Mucosa of rectum (tissue), 2 donors: ENCODE results near the gene CCKAR.

Experiments
- H3K27ac ChIP-seq, 2 donors: one replicate each; pipeline ENCODE4 v1.7.0; 2013; ENCODE audit warnings: inconsistent platforms in 2 of 2, low read depth in 2 of 2, low read length in 2 of 2
- H3K27me3 ChIP-seq, 2 donors: one replicate each; pipeline ENCODE4 v1.7.0; 2013; ENCODE audit warnings: low read length in 2 of 2; ENCODE audit not compliant: control insufficient read depth in 2 of 2, insufficient read depth in 2 of 2
- H3K36me3 ChIP-seq, 2 donors: one replicate each; pipeline ENCODE4 v1.7.0; 2013; ENCODE audit warnings: low read length in 2 of 2; ENCODE audit not compliant: control insufficient read depth in 2 of 2, insufficient read depth in 2 of 2
- H3K4me1 ChIP-seq, 2 donors: one replicate each; pipeline ENCODE4 v1.7.0; 2013; ENCODE audit warnings: low read length in 2 of 2, mild to moderate bottlenecking in 1 of 2; ENCODE audit not compliant: control insufficient read depth in 2 of 2, insufficient read depth in 2 of 2
- H3K4me3 ChIP-seq, 2 donors: one replicate each; pipeline ENCODE4 v1.7.0; 2013; ENCODE audit warnings: low read length in 2 of 2
- H3K9ac ChIP-seq, 2 donors: one replicate each; pipeline ENCODE4 v1.7.0; 2013; ENCODE audit warnings: low read length in 2 of 2, low read depth in 1 of 2, mild to moderate bottlenecking in 1 of 2
- H3K9me3 ChIP-seq, 2 donors: one replicate each; pipeline ENCODE4 v1.7.0; 2013; ENCODE audit warnings: low read length in 2 of 2; ENCODE audit not compliant: control insufficient read depth in 2 of 2
- donor health status: healthy.
- donor health status: Normal muscosa, but diverticular disease.

CCKAR gene, protein sequence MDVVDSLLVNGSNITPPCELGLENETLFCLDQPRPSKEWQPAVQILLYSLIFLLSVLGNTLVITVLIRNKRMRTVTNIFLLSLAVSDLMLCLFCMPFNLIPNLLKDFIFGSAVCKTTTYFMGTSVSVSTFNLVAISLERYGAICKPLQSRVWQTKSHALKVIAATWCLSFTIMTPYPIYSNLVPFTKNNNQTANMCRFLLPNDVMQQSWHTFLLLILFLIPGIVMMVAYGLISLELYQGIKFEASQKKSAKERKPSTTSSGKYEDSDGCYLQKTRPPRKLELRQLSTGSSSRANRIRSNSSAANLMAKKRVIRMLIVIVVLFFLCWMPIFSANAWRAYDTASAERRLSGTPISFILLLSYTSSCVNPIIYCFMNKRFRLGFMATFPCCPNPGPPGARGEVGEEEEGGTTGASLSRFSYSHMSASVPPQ

DNA sequence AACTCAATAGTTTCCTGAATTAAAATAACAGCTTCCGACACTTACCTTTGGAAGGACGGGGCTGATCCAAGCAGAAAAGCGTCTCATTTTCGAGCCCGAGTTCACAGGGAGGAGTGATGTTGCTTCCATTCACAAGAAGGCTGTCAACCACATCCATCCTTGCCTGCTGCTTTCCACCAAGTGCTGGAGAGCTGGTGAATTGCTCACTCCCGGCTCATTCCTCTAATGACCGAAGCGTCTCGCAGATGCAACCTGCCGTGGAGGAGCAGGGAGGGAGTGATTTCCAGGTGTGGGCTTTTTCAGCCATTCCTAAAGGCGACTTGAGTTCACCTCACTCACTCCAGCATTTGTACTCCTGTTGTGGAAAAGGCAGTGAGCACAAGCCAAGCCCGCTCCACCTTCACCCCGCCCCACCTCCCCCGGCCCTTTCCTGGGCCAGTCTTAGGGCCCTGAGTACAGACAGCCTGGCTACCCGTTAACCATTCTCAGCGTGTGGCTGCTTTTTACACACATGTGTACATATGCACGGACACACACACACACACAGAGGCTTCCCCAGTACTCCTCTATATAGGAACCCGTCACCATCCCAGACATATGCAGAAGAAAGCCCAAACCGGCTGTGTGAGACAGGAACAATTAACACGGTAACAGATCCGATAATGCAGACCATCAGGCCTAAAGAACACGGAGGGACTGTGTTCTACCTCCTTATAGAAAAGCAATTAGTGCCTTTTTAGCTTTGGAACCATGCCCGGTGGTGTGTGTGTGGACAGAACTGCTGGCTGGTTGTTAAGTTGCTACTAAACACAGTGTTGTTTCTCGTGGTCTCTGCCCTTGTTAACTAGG lies at the start of gene CCKAR:
TSS of gene CCKAR (minus strand) at position 374 of the 849 bp plus-strand sequence. CDS start at position 157, 217 bp downstream.
- H3K27ac ChIP-seq, result no peak within 1 kb of the TSS
- H3K4me1 ChIP-seq, result no peaks in the 10 kb centered on the region
- no peaks in the 10 kb centered on the region for H3K9me3 ChIP-seq
- H3K27me3 ChIP-seq, result peaks cover 0 to 4% of the 10 kb centered on the region in 2 donors
- H3K36me3 ChIP-seq, result no peaks in the 10 kb centered on the region
- no peak within 1 kb of the TSS for H3K4me3 ChIP-seq
- H3K9ac ChIP-seq, result no peak within 1 kb of the TSS

DNA sequence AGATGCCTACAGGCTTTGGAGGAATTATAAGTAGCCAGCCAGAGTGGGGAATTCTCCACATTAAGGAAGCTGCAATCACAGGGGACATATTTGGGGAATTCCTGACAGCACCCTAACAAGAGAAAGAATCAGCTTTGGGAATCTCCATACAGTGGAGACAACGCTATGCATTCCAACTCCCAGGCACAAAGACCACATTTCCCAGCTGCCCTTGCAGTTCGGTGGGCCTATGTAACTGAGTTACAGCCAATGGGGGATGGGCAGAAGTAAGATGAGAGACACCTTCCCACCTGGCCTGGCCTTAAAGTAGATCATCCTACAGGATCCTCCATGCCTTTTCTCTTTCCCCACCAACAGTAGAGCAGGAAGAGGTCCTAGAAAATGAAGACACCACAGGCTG lies 43.4 kb upstream of the CCKAR start:
- Histone ChIP-seq H3K36me3 (no peaks in the 10 kb centered on the region), H3K4me3 (no peak overlapping the region), H3K27ac (no peak overlapping the region), H3K9ac (no peak overlapping the region), H3K4me1 (no peaks in the 10 kb centered on the region), H3K27me3 (no peaks in the 10 kb centered on the region), H3K9me3 (no peaks in the 10 kb centered on the region)

DNA sequence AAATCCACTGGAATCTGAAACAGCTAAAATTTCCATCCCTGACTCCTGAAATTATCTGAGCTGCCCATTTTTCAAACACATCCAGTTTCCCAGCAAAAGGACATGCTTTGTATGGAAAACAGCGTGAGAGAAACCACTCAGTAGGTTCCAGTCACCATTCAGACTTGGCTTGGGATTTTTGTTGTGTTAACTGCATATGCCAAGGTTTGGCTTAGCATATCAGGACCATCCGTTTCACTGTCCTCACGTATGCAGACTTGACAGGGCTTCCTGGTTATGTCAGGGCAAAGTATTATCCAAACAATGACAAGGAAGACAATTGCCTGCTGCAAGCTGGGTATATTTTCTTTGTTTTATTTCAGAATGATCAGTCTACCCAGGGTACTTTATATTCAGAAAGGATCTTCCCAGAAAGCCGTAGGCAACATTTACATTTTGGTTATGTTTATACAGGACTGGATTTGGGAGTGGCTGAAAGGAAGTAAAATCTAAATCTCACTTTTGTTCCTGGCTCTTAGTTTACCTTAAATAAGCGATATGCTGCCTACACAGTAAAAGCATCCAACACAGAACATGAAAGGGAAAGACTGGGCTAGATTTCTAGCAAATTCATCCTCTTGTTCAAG lies 41.3 kb upstream of the CCKAR start:
- Histone ChIP-seq H3K4me3 (no peak overlapping the region), H3K36me3 (no peaks in the 10 kb centered on the region), H3K9ac (no peak overlapping the region), H3K4me1 (no peaks in the 10 kb centered on the region), H3K27ac (no peak overlapping the region), H3K27me3 (no peaks in the 10 kb centered on the region), H3K9me3 (no peaks in the 10 kb centered on the region)

DNA sequence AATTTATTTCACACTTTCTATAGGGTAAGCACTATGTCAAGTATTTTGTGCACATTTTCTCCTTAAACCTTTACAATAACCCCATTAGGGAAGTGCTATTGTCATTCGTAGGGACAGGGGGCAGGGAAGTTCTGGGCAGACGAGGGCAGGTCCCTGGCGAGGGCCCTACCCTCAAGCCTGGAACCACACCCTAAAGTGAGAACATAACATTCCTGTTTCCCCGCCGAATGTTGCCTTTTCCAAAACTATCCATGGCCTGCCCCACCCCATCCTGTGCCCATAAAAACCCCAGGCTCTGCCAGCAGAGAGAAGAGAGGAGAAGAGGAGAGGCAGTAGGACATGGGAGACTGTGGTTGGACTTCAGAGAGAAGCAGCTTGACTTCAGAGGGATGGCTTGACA lies 39.8 kb upstream of the CCKAR start:
- Histone ChIP-seq H3K27me3 (no peaks in the 10 kb centered on the region), H3K4me1 (no peaks in the 10 kb centered on the region), H3K27ac (no peak overlapping the region), H3K9me3 (no peaks in the 10 kb centered on the region), H3K9ac (no peak overlapping the region), H3K4me3 (no peak overlapping the region), H3K36me3 (no peaks in the 10 kb centered on the region)

DNA sequence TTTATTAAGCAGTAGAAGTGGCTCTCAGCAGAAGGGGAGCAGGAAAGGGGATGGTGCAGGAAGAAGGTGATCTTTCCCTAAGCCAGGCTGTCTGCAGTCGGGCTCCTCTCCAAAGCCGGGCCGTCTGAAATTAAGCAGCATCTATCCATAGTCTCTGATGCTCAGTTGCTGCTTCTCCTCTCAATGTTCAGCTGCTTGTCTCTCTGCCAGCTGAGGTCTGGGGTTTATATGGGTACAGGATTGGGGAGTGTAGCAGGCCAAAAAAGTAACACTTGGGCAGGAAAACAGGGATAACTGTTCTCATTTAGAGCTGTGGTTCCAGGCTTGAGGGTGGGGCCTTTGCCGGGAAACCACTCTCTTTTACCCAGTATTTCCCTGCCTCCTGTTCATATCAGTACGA lies 39.2 kb upstream of the CCKAR start:
- H3K4me1 ChIP-seq, result no peaks in the 10 kb centered on the region
- H3K9ac ChIP-seq, result no peak overlapping the region
- H3K36me3 ChIP-seq, result no peaks in the 10 kb centered on the region
- no peak overlapping the region for H3K27ac ChIP-seq
- no peaks in the 10 kb centered on the region for H3K9me3 ChIP-seq
- no peak overlapping the region for H3K4me3 ChIP-seq
- H3K27me3 ChIP-seq, result no peaks in the 10 kb centered on the region

DNA sequence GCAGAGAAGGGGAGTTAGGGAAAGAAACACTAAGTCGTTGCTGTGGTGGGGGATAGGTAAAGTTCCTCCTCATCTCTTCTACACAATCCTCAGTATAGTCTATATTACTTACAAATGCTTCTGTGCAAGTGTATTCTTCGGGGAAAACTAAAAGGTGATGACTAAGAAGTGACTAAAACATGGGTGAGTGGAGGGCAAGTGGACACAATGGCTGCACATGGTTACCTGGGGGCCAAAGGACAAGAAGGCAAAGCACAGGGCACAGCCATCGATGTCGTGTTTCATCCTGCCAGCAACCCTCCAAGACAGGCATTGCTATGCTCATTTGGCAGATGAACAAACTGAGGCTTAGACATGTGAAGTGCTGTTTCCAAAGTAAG lies 35.5 kb upstream of the CCKAR start:
- Histone ChIP-seq H3K4me1 (no peaks in the 10 kb centered on the region), H3K4me3 (no peak overlapping the region)

DNA sequence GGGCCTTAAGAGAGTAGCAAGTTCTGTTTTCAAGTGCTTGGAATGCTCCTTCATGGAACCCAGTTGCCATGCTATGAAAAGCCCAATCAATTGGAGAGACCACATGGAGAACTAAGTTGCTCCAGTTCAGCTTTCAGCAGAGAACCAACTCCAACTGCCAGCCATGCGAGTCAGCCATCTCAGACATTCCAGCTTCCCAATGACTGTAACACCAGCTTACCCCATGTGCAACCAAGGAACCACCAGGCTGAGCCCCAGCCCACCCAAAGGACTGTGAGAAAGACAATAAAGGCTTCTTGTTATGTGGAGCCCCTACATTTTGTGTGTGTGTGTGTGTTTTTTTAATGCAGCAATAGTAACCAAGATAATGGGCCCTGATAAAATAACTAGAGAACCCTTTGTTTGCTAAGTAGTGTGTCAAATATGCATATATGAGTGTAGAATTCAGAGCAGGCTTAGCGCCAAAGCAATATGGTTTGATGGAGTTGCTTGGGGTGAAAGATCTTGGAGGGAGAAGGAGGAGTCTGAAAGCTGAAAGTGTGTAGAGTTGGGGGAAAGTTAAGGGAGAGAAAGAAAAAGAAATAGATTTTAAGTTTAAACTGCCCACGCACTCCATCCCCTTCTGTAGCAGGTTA lies 35.0 kb upstream of the CCKAR start:
- no peaks in the 10 kb centered on the region for H3K36me3 ChIP-seq
- no peak overlapping the region for H3K9ac ChIP-seq
- no peaks in the 10 kb centered on the region for H3K9me3 ChIP-seq
- H3K4me1 ChIP-seq, result no peaks in the 10 kb centered on the region
- no peak overlapping the region for H3K4me3 ChIP-seq
- H3K27me3 ChIP-seq, result peaks cover 0 to 2% of the 10 kb centered on the region in 2 donors
- no peak overlapping the region for H3K27ac ChIP-seq

More for the DNA sequence above, 35.5 kb upstream of the CCKAR start:
- no peaks in the 10 kb centered on the region for H3K9me3 ChIP-seq
- H3K36me3 ChIP-seq, result no peaks in the 10 kb centered on the region
- H3K27ac ChIP-seq, result no peak overlapping the region
- H3K9ac ChIP-seq, result no peak overlapping the region
- peaks cover 0 to 2% of the 10 kb centered on the region in 2 donors for H3K27me3 ChIP-seq

DNA sequence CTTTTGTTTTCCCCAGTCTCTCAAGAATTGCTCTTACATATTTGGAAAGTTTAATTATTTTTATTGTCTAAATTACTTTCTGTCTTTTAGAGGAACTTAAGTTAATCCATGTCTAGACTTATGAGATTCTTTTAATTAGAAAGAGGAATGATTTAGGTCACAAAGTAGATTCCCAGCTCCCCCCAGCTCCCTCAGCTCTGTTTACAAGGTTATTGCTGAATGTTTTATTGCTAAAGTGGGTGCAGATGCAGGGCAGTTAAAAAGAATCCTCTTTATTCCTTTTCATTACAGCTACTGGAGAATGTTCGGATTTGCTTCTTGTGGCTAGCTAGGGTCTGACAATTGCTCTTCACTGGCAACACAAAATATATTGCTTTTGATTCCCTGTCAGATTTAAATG lies 33.7 kb upstream of the CCKAR start:
- Histone ChIP-seq H3K27ac (no peak overlapping the region), H3K4me3 (no peak overlapping the region), H3K4me1 (no peaks in the 10 kb centered on the region), H3K9ac (no peak overlapping the region), H3K9me3 (no peaks in the 10 kb centered on the region), H3K27me3 (peaks cover 0 to 2% of the 10 kb centered on the region in 2 donors), H3K36me3 (no peaks in the 10 kb centered on the region)

DNA sequence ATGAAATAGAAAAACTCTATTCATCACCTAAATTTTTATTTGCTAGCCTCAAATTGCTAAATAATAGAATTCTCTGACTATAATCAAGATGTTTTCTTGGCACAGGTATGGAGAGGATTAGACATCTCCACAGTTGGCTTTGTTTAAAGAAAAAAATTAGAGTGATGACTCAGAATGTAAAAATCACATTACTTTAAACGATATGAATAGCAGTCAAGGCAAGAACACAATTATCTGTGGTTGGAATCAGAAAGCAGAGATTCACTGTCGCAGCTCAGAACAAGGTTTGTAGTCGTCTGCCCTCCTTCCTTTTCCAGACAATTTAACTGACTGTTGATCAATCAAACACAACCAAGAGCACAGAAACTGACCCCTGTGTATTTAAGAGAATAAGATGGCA lies 32.2 kb upstream of the CCKAR start:
- no peak overlapping the region for H3K27ac ChIP-seq
- H3K4me3 ChIP-seq, result no peak overlapping the region
- no peak overlapping the region for H3K9ac ChIP-seq
- H3K9me3 ChIP-seq, result no peaks in the 10 kb centered on the region
- H3K27me3 ChIP-seq, result peaks cover 0 to 2% of the 10 kb centered on the region in 2 donors
- no peaks in the 10 kb centered on the region for H3K36me3 ChIP-seq
- H3K4me1 ChIP-seq, result no peaks in the 10 kb centered on the region
